KMS-11 (cell line): Measurements from ENCODE around the gene SUN3.
"Not testable (repeated sequence)": the region's sequence is repeated elsewhere in the genome, so short reads cannot be mapped to it uniquely, and the experiment has no call there.

Experiments
- H2AFZ ChIP-seq: fragments of 200-600 bp; sonication (generic); 2 replicates; pipeline ENCODE4 v1.6.1; 2016; ENCODE audit warnings: antibody characterized with exemption, mixed run types, low read depth
- H3K27ac ChIP-seq: fragments of 200-600 bp; sonication (generic); 2 replicates; pipeline ENCODE4 v1.6.1; 2016; ENCODE audit warnings: mild to moderate bottlenecking, mixed run types
- H3K27me3 ChIP-seq: fragments of 200-600 bp; sonication (generic); 2 replicates; pipeline ENCODE4 v1.6.1; 2017; ENCODE audit warnings: mild to moderate bottlenecking, low read depth, mixed run types, moderate library complexity; ENCODE audit not compliant: insufficient read depth
- H3K36me3 ChIP-seq: fragments of 200-600 bp; sonication (generic); 2 replicates; pipeline ENCODE4 v1.6.1; 2017; ENCODE audit warnings: mild to moderate bottlenecking, mixed run types; ENCODE audit not compliant: insufficient read depth
- H3K4me1 ChIP-seq: fragments of 200-600 bp; sonication (generic); 2 replicates; pipeline ENCODE4 v1.6.1; 2016; ENCODE audit warnings: mild to moderate bottlenecking, low read depth, mixed run types; ENCODE audit not compliant: poor library complexity, severe bottlenecking
- H3K4me2 ChIP-seq: fragments of 200-600 bp; sonication (generic); 2 replicates; pipeline ENCODE4 v1.7.0; 2016; ENCODE audit warnings: mild to moderate bottlenecking, mixed run types
- H3K4me3 ChIP-seq: fragments of 200-600 bp; sonication (generic); IDR thresholded peaks from 2 replicates; pipeline ENCODE4 v1.6.1; 2017; ENCODE audit warnings: low read depth, low read length, mixed read lengths; ENCODE audit not compliant: insufficient read depth
- H3K79me2 ChIP-seq: fragments of 200-600 bp; sonication (generic); 2 replicates; pipeline ENCODE4 v1.6.1; 2016; ENCODE audit warnings: low read depth, mixed run types; ENCODE audit not compliant: insufficient read depth
- H3K9ac ChIP-seq: fragments of 200-600 bp; sonication (generic); 2 replicates; pipeline ENCODE4 v1.6.1; 2016; ENCODE audit warnings: mild to moderate bottlenecking, mixed run types
- H4K20me1 ChIP-seq: fragments of 200-600 bp; sonication (generic); 2 replicates; pipeline ENCODE4 v1.6.1; 2016; ENCODE audit warnings: mild to moderate bottlenecking, mixed run types; ENCODE audit not compliant: insufficient read depth
- TF ChIP-seq, protein P1 (sequence below): fragments of 200-600 bp; sonication (generic); conservative IDR thresholded peaks from 2 replicates; pipeline ENCODE4 v1.6.1; 2017; ENCODE audit warnings: low read depth, mild to moderate bottlenecking, antibody characterized with exemption, low read length, moderate library complexity, mixed read lengths

The SUN3 gene

DNA sequence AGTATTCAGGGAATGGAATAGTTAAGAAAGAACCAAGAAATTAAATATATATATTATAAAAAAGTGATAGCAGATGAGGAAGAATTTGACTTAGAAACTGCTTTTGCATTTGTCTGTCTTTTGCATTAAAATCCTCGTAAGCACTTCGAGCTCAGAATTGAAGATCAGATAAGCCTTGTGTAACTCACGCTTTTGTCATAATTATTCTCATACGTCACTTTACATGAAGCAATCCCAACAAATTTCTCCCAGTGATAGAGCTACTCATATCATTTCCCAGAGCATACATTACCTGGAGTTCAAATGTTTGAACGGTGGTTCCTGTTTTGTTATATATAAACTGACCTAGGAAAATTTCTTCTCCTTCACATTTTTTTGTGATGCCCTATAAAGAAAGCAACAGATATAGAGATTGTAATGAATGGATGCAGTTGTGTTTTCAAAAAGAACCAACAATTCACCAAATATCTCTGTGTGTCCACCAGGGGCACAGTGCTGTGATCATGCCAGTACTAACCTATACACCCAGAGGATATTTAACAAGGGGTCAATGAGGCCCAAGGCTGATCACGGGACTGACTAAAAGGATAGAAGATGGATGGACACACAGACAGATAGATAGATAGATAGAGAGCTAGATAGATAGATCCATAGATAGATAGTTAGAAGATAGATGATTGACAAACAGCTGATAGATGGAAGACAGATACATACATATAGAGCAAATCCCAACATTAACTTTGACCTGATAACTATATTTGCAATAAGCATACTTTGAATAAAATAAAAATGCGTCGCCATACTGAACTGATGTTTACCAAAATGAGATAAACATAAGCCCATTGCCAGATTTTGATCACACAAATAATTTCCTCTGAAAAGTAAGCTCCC lies 40.2 kb downstream of the SUN3 start:
- Histone ChIP-seq H3K27ac (no peak overlapping the region), H3K4me1 (peaks cover 19% of the 10 kb centered on the region), H3K36me3 (no peaks in the 10 kb centered on the region), H4K20me1 (no peaks in the 10 kb centered on the region), H3K9ac (no peak overlapping the region), H3K4me2 (no peak overlapping the region), H2AFZ (no peak overlapping the region), H3K4me3 (no peak overlapping the region), H3K79me2 (no peaks in the 10 kb centered on the region), H3K27me3 (no peaks in the 10 kb centered on the region)
- TF ChIP-seq, protein P1, sequence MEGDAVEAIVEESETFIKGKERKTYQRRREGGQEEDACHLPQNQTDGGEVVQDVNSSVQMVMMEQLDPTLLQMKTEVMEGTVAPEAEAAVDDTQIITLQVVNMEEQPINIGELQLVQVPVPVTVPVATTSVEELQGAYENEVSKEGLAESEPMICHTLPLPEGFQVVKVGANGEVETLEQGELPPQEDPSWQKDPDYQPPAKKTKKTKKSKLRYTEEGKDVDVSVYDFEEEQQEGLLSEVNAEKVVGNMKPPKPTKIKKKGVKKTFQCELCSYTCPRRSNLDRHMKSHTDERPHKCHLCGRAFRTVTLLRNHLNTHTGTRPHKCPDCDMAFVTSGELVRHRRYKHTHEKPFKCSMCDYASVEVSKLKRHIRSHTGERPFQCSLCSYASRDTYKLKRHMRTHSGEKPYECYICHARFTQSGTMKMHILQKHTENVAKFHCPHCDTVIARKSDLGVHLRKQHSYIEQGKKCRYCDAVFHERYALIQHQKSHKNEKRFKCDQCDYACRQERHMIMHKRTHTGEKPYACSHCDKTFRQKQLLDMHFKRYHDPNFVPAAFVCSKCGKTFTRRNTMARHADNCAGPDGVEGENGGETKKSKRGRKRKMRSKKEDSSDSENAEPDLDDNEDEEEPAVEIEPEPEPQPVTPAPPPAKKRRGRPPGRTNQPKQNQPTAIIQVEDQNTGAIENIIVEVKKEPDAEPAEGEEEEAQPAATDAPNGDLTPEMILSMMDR, result peak; percentile 73

DNA sequence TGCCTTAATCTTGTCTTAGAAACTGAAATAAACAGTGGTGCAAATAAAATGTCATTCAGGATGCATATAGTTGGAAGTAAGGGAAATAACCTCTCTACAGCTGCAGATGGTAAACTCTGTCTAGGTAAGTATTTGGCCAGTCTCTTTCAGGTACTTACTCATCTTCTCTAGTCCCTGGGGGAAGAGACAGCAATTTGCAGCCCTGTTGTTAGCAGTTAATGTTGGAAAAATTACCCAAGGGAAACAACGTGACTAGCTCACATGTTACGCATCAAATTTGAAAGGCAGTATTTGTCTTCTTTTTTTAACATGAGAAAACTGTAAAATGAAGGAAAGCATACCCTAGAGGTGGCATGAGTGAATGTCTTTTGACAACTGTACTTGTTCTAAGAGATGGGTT lies 46.3 kb downstream of the SUN3 start:
- no peak overlapping the region for H3K27ac ChIP-seq
- H3K36me3 ChIP-seq, result no peaks in the 10 kb centered on the region
- TF ChIP-seq, protein P1, result no peak
- no peak overlapping the region for H3K9ac ChIP-seq
- H4K20me1 ChIP-seq, result no peaks in the 10 kb centered on the region
- peaks cover 13% of the 10 kb centered on the region for H3K4me1 ChIP-seq
- no peak overlapping the region for H3K4me2 ChIP-seq
- no peak overlapping the region for H3K4me3 ChIP-seq
- H2AFZ ChIP-seq, result no peak overlapping the region
- no peaks in the 10 kb centered on the region for H3K27me3 ChIP-seq
- peaks cover 13% of the 10 kb centered on the region; the same call in 1 of the 2 replicates for H3K79me2 ChIP-seq

GRCh38 chr7:47980648-47981047 lies 48.3 kb downstream of the SUN3 start:
- H3K9ac ChIP-seq, H3K27me3 ChIP-seq, H3K4me3 ChIP-seq, H2AFZ ChIP-seq, H3K36me3 ChIP-seq, H3K27ac ChIP-seq, H3K4me2 ChIP-seq, H4K20me1 ChIP-seq: not testable (repeated sequence)
- H3K79me2 ChIP-seq, result peaks cover 19% of the 10 kb centered on the region; the same call in 1 of the 2 replicates
- peaks cover 13% of the 10 kb centered on the region for H3K4me1 ChIP-seq

- Histone ChIP-seq H3K27me3 (no peaks in the 10 kb centered on the region), H2AFZ (peak overlapping the region; percentile 64), H3K79me2 (peaks cover 19% of the 10 kb centered on the region; the same call in 1 of the 2 replicates), H3K36me3 (no peaks in the 10 kb centered on the region), H3K4me1 (peaks cover 13% of the 10 kb centered on the region), H3K4me2 (peak overlapping the region; percentile 49), H3K27ac (no peak overlapping the region), H3K9ac (peak overlapping the region; percentile 62; the same call in 1 of the 2 replicates), H4K20me1 (no peaks in the 10 kb centered on the region), H3K4me3 (no peak overlapping the region)
- TF ChIP-seq, protein P1, result no peak
Measured at GRCh38 chr7:47979832-47980181, 49.1 kb downstream of the SUN3 start.
